Islet precursor cell (in vitro differentiated cells): ENCODE measurements around the gene CLVS2.

ENCODE experiments used
- DNase-seq: peaks from one replicate; pipeline ENCODE4 v3.0.0-alpha.2; 2018

The CLVS2 gene, protein sequence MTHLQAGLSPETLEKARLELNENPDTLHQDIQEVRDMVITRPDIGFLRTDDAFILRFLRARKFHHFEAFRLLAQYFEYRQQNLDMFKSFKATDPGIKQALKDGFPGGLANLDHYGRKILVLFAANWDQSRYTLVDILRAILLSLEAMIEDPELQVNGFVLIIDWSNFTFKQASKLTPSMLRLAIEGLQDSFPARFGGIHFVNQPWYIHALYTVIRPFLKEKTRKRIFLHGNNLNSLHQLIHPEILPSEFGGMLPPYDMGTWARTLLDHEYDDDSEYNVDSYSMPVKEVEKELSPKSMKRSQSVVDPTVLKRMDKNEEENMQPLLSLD

DNA sequence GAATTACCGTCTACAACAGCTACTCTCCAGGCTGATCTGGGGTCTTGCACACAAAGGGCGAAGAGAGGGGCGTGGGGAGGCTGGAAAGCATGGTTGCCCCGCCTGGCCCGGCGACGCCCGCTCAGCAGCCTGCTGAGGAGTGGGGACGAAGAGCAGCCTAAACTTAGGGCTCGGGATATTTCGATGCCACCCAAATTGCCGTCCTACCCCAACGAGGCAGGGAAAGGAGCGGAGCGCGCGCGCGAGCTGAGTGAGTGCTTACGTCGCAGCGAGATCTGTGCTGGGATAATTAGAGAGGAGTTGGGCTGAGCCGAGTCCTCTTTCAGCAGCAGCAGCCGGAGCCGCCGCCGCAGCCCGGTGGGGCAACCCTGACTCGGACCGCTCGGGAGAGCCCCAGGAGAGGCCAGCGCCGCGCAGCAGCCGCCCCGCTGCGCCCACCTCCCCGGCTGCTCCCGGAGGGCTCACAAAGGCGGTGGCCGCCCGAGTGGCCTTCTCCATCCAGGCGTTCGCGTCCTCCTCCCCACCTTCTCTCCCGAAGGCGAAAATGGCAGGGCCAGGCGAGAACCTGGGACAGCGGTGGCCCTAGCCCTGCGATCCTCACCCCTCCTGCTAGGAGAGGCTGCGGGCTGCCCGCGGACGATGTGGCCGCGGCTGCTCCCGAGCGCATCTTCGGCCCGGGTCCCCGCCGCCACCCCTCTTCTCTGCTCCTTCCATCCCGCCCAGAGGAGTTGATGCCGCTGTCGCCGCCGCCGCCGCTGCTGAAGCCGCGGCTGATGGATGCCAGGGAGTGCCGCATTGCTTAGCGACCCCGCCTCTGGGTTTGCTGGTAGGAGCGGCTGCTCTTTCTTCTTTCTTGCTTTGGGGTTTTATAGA is at the start of gene CLVS2:
TSS of gene CLVS2 (plus strand) at position 315 of the 873 bp plus-strand sequence. CDS start 1,543 bp downstream, outside the sequence.
- peak; percentile 79 for DNase-seq

DNA sequence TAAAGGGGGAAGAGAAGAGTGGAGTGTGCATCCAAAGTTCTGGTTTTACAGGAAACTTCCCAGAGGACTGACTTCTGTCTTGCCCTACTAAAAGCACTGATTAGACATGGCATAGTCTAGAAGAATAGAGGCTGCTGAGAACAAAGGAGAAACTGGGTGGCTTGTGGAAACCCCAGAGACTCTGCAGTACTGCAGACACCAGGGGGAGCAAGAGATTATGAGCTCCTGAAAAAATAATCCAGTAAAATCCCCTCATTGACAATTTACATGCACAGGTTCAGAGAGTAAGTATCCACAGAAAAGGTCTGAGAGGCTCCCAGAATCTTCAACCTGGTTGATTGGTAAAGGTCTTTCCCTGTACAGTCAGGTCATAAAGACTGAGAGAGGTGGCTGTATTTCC is 48.7 kb upstream of the CLVS2 start:
- DNase-seq, result peak; percentile 53

DNA sequence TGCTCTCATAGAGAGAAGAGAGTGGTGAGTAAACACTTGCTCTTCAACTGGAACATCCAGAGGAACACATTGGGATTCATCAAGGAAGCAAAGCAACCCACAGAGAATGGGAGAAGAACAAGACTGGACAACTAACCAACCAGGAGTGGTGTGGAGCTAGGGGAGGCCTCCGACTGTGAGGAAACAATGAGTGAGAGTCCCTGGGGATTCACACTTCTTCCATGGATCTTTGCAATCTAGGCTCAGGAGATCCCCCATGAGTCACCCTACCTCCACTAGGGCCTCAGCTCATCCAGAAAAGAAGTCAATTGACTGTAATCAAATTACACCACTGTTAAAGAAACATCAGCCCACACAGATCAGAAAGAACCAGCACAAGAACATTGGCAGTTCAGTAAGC is 42.3 kb upstream of the CLVS2 start:
- no peak for DNase-seq

DNA sequence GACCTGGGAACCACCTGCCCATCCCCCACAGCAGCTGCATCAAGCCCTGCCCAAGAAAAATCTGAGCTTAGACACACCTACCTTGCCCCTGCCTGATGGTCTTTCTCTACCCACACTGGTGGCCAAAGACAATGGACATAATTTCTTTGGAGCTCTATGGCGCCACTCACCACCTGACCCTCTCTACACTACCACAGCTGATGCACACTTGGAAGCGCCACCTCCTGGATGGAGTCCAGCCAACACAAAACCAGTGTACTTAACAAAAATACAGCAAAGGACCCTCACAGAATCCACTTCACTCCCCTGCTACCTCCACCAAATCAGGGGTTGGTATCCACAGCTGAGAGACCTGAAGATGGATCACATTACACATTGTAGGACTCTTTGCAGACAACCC is 39.7 kb upstream of the CLVS2 start:
- no peak for DNase-seq

DNA sequence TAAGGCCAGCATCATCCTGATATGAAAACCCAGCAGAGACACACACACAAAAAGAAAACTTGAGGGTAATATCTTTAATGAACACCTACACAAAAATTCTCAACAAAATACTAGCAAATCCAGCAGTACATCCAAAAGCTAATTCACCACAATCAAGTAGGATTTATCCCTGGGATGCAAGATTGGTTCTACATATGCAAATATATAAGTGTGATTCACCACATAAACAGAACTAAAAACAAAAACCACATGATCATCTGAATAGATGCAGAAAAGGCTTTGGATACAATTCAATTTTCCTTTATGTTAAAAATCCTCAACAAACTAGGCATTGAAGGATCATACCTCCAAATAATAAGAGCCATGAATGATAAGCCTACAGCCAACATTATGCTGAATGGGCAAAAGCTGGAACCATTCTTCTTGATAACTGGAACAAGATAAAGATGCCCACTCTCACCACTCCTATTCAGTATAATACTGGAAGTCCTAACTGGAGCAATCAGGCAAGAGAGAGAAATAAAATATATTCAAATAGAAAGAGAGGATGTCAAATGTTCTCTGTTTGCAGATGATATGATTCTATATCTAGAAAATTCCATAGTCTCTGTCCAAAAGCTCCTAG is 33.9 kb upstream of the CLVS2 start:
- no peak for DNase-seq

DNA sequence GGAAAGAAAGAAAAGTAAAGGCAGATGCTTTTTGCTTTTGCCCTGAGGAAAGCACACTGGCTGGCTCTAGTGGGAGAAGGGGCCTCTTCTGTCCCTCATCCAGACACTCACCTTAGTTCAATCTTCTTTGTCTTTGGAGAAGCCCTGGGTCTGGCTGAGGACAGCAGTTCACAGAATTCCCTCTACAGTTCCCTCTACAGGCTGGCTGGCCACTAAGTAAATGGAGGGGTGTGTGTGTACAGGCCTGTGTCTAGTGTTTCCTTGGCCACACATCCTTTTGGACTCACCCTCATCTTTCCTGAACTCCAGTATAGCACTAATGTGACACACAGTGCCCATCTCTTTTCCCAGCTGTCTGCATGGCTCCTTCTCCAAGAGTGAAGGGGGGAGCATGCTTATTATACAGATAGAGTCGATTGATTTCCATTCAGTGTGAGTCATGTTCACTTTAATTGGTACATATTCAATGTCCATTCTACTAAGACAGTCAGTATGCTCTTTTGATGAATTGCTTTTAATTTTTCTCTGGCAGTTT is 26.0 kb upstream of the CLVS2 start:
- no peak for DNase-seq

DNA sequence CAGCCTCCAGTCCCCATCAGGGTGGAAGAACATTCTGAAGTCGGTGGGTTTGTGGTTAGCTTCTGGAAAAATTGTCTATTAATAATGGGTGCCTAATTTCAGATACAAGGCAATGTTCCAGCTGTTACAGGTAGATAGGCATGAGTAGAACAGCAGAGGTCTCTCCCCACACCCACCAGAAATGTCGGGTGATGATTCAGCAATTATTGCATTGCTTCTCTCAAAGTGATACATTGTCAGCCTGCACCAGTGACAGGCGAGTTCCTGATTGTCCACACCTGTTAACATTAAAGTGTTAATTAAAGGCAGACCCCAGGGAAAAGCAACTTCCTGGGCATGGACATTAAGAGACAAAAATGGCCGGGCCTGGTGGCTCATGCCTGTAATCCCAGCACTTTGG is 18.9 kb upstream of the CLVS2 start:
- no peak for DNase-seq

DNA sequence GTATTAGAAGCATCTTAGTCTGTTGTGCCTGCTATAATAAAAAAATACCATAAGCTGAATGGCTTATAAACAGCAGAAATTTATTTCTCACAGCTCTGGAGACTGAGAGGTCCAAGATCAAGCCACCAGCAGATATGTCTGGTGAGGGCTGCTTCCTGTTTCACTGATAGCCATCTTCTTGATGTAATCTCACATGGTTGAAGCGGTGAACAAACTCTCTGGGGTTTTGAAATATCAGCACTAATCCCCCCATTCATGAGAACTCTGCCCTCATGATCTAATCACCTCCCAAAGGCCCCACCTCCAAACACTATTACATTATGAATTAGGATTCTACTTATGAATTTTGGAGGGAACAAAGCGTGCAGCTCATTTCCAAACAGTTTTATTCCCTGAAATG is 11.6 kb upstream of the CLVS2 start:
- DNase-seq, result no peak

DNA sequence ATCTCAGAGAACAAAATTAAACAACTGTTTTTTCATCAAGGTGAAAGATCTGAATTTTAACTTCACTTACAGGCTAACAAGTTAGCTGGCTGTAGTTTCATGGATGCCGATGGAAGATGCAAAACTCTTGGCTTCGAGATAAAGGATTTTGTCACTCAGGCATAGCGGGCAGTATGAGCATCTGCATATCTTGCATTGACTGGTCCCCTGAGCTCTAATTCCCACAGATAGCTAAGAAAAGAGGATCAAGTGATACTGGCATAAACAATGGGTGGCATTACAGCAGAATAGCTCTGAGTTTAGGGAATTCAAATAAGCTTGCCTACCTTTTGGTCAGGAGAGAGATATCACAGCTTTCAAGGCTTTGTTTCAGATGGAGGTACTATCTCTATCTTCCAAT is 1.8 kb upstream of the CLVS2 start:
- no peak for DNase-seq

DNA sequence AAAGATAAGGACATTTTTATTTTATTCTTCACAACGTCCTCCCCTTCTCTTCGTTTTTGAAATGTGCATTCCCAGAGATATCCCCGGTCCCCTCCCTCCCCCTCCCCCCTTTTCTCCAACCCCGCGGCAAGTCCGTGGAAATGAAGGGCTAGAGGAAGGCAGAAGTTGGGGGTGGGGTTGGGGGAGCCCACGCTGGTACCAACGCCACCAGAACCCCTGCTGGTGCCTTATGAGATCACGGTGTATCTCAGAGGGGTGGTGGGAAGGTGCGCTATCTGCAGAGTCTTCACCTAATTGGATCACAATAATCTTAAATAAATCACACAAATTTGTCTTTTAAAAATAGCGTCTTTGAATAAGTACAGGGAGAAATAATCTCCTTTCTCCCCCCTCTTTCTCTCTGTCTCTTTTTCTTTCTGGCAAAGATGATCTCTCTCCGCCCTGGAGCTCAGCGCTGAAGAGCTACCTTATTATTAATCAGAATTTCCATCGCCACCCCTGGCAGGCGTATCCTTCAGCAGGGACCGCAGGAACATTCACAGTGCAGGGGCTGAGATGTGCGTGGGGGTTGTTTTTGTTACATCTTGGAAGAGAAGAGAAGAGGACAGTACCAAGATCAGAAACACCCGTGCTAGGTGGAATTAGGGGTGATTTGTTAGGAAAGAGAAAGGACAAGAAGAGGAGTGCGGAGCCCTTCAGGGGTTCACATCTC is 915 bp downstream of the CLVS2 start:
- no peak for DNase-seq

DNA sequence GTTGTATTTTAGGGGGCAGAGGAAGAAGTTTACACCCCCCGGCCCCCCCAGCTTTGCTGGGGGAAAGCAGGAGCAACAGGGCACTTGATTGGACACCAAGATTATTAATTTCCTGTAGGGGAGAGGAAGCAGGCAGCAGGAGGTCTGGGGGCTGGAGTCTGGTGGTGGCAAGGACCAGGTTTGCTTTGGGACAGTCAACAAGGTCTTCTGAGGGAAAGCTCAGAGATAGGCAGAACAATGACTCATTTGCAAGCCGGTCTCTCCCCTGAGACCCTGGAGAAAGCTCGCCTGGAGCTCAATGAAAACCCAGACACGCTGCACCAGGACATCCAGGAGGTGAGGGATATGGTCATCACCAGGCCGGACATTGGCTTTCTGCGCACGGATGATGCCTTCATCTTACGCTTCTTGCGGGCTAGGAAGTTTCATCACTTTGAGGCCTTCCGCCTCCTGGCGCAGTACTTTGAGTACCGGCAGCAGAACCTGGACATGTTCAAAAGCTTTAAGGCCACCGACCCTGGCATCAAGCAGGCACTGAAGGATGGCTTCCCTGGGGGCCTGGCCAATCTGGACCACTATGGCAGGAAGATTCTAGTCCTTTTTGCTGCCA is 1.6 kb downstream of the CLVS2 start:
- no peak for DNase-seq

DNA sequence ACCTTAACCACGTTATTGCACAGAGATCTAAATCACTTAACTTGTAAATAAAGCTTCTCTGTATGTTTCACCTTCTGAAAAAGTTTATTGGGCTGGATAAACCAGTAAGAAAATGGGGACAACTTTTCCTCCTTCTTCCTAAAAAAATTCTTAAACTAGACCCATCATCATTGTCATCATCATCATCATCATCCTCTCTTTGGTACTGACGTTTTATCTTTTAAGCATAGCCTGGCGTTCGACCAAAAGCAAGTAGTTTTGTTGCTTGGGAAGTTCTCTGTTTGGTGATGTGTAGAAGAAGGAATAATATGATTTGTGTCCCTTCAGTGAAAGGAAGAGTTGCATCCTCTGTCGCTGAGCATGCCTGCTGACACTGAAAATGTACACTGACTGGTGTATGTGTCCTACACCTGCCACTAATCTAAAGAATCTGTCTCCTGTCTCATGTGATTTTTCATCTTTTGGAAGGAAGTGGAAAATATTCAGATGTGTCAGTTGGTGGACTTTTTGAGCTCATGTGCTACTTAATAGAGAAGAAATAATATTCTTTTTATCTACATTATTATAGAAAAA is 2.5 kb downstream of the CLVS2 start:
- no peak for DNase-seq

DNA sequence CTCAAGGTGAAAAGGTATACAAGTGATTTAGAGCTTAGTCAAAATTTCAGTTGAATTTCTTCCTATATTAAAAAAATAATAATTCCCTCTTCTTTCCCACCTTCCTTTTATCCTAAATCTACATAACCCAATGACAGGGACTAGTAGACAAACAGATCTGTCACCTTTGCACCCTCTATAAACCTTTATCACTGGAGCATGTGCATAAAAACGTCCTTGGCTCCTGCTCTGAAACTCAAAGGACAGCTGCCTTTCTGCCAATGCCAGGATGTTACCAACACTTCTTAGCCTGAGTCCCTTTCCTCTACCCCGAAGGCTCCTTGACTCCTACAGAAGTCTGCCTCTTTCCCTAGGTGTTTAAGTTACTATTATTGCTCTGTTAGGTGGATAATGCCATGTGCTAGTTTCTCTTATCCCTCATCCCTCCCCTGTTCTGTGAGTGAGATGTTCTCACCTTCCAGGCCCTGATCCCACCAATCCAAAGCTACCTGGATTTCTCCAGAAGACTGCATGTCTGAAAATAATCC is 4.3 kb downstream of the CLVS2 start:
- DNase-seq, result no peak

DNA sequence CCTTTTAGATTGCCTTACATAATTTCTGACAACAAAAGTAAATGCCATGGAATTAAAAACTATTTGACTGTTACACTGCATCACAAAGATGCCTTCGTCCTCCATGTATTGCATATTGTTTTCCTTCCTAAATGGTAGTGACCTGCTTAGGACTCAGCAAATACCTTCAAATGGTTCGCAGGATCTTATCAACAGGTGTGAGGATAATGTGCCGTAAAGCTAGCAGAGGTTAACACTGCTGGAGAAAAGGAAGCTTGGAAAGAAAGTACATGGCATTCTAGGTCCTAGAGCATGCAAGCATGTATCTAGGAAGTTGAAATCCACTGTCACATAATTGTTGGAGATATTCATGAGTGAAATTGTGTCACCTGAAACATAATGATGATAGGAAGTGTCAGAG is 5.5 kb downstream of the CLVS2 start:
- DNase-seq, result no peak

DNA sequence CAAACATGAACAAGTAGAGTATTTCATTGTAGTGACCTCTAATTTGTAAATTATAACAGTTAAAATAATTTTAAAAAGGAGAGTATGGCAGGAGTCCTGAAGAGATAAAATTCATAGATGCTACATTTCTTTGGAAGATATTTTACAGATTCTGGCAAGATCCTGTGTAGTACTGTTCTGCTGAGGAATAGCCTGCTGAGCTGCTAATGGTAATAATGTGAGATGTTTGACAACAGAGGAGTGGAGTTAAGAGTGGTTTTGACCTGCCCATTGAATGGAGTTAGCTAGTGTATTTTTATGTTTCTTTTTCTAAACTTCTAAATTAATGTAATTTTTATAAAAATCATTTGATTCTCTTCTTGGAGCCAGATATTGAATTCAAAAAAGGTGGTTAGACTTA is 11.8 kb downstream of the CLVS2 start:
- DNase-seq, result no peak

DNA sequence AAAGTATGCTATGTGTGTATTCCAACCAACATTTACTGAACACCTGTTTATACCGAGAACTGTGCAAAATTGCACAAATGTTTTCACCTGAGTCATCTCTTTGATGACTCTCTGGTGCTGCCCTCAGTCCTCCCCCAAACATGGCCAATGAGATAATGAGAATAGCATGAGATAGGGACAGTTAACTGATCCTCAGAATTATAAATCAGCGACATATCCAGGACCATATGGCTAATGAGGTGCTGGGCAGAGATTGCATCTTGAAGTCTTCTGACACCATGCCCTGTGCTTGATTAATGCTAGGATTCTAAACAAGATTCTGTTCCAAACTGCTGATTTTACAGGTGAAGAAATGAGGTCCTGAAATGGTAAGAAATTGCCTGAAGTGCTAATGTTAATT is 13.0 kb downstream of the CLVS2 start:
- DNase-seq, result no peak

DNA sequence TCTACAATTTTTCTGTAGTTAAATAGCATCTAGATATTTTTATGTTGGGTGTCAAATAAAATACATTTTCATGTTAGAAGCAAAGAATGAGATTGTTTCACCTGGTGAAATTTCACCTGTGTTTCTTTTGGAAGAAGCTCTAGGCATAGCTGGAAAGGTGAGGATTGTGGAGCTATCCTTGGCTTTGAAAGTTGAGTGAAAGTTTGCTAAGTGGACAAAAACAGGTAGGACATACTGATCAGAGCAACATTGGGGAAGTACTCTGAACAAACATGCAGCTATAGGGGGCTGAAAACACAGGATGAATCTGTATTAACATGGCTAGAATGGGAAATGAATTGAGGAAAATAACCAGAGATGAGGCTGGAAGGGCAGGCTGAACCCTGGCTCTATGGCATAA is 18.8 kb downstream of the CLVS2 start:
- no peak for DNase-seq

DNA sequence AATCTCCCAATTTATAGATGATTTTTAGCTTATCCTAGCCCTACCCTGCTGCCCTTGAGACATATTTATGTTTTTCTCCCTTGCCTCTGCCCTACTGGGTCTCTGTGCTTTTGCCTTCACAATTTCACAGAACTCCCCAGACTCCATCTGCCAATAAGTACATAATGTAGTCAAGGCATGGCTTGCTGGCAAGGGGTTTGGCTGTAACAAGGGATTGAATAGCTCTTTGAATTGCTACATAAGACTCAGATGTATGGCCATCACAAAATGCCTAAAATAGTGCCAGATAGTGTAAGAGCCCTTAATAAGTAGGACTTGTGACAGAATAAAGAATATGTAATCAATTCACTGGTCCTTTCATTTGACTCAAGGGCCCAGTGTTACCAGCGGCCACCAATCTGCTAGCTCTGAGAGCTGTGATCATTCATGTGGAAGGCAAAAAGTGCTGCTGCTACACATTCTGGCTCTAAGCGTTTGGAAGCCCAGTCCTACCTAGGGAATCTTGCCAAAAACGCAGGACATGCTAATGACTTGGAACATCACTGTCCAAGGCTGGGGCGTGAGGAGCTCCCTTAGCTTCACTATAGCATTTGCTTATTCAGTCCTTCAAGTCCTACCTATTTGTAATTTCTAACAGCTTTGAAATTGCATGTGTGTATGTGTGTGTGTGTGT is 20.5 kb downstream of the CLVS2 start:
- no peak for DNase-seq

DNA sequence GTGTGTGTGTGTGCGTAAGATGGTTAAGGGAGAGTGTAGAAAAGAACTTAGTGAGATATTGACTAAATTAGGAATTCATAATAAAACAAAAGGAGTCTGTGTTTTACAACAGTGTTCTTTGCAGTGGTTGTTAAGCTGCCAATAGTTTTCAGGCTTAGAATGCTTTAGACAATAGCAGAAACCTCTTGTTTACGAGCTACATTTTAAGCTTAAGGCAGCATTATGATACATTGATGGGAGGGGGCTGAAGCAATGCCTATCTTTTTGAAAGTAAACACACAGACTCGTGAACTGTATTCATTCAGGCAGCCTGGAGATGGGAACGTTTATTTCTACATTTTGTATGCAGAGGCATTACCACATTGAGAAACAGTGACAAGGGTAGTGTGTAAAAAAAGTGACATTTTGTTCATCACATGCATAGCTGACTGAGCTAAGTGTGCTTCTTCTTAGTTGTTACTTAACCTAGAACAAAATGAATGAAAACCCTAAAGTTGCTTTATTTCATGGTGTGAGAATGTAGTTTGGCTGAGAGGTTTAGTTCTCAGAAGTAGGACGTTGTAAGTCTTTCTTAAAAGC is 21.2 kb downstream of the CLVS2 start:
- no peak for DNase-seq

DNA sequence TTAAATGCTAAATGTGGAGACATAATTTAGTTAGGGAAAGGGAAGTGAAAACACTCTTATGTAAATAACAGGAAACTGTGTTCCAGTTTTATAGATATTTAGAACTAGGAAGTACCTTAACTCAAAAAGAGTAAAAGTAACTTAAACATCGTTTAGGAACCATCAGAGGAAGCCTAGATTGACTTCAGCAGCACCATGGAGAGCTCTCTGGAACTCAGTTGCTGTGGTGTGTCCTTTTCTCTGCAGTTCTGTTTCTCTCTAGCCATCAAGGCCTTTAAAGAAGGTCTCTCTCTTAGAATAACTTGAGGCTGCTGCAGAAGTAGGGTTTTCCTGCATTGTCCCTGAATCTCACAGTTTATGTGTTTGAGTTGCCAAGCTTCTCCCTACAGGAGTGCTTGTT is 26.9 kb downstream of the CLVS2 start:
- DNase-seq, result peak; percentile 67

DNA sequence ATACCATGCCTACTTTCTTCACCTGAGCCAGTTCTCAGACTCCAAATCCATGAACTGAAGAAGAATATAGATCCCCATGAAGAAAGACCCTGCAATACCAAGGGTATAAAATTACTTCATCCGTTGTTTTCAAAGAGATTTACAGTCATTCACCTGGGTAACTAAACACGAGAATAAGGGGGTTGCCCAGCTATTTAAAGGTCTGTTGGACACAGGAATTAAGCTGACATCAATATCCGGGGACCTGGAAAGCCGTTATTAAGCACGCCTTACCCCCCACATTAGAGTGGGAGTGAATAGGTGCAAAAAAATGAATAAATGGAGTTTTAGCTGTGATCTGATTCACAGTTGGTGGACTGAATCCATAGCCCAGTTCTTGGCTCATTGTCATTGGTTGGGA is 28.9 kb downstream of the CLVS2 start:
- DNase-seq, result no peak
